Endodermal cell (in vitro differentiated cells): Measurements from ENCODE around the gene C1orf198. TPM values are rescaled to one million over a fixed set of nuclear protein-coding genes. Genes with fewer than 3 reads are reported as not detected.

Source experiments
- DNase-seq: peaks from one replicate; pipeline ENCODE4 v3.0.0-alpha.2; 2017
- H3K27ac ChIP-seq: 2 replicates; pipeline ENCODE4 v1.5.1; 2013; ENCODE audit warnings: mild to moderate bottlenecking, low read depth, low read length, moderate library complexity
- H3K27me3 ChIP-seq: 2 replicates; pipeline ENCODE4 v1.6.1; 2013; ENCODE audit warnings: mild to moderate bottlenecking, low read length, moderate library complexity; ENCODE audit not compliant: insufficient read depth, control insufficient read depth, poor library complexity, severe bottlenecking
- H3K36me3 ChIP-seq: 2 replicates; pipeline ENCODE4 v1.7.0; 2013; ENCODE audit warnings: mild to moderate bottlenecking, low read length, moderate library complexity; ENCODE audit not compliant: control insufficient read depth, insufficient read depth
- H3K4me1 ChIP-seq: one replicate; pipeline ENCODE4 v1.7.0; 2013; ENCODE audit warnings: low read length; ENCODE audit not compliant: control insufficient read depth, insufficient read depth
- H3K4me3 ChIP-seq: 2 replicates; pipeline ENCODE4 v1.5.1; 2013; ENCODE audit warnings: mild to moderate bottlenecking, low read length, moderate library complexity
- H3K9ac ChIP-seq: 2 replicates; pipeline ENCODE4 v1.6.1; 2013; ENCODE audit warnings: mild to moderate bottlenecking, low read length, moderate library complexity; ENCODE audit not compliant: poor library complexity, severe bottlenecking; ENCODE audit errors: extremely low read depth
- H3K9me3 ChIP-seq: 2 replicates; pipeline ENCODE4 v1.6.1; 2013; ENCODE audit warnings: mild to moderate bottlenecking, low read length, moderate library complexity; ENCODE audit not compliant: control insufficient read depth
- H3K27ac Mint-ChIP-seq: 2 replicates; pipeline ENCODE4 v1.8.0; 2020; ENCODE audit warnings: mixed read lengths
- H3K27me3 Mint-ChIP-seq: 2 replicates; pipeline ENCODE4 v1.8.0; 2021; ENCODE audit warnings: mild to moderate bottlenecking, mixed read lengths; ENCODE audit not compliant: insufficient read depth
- H3K36me3 Mint-ChIP-seq: 2 replicates; pipeline ENCODE4 v1.8.0; 2020; ENCODE audit warnings: low read depth, mixed read lengths
- H3K4me1 Mint-ChIP-seq: 2 replicates; pipeline ENCODE4 v1.8.0; 2020; ENCODE audit warnings: mixed read lengths
- H3K4me3 Mint-ChIP-seq: 2 replicates; pipeline ENCODE4 v1.8.0; 2020; ENCODE audit warnings: mild to moderate bottlenecking, moderate library complexity, mixed read lengths
- H3K9me3 Mint-ChIP-seq: 2 replicates; pipeline ENCODE4 v1.8.0; 2020; ENCODE audit warnings: mild to moderate bottlenecking, mixed read lengths
- WGBS, 2 experiments: methylation state at CpG; one replicate each; pipeline versions ENCODE4 v1.1.5 to v1.1.7; 2013; ENCODE audit warnings: missing lambda C conversion rate in 2 of 2, mixed read lengths in 1 of 2; ENCODE audit not compliant: insufficient coverage in 1 of 2, insufficient read length in 1 of 2; 5-methylcytosine and 5-hydroxymethylcytosine counted together
- total RNA-seq, 2 donors: library from RNA; stranded (reverse); fragmentation: NEBNext Ultra II Directional in 1 of 2; extraction: Animal tissue kit (Norgen Biotek cat#: 25700) in 1 of 2; gene quantifications; 2 replicates in 1 of 2; 3 replicates in 1 of 2; pipeline ENCODE4 v1.2.1, GENCODE V29; 2021
- TF ChIP-seq, protein P1 (sequence below): fragments of 200-600 bp; sonication (generic); conservative IDR thresholded peaks from 2 replicates; pipeline ENCODE4 v1.5.0; 2021; ENCODE audit warnings: antibody characterized with exemption, mild to moderate bottlenecking

The C1orf198 gene
- total RNA-seq, 2 donors from 2014 or later, result 37.5 to 44.8 TPM

DNA sequence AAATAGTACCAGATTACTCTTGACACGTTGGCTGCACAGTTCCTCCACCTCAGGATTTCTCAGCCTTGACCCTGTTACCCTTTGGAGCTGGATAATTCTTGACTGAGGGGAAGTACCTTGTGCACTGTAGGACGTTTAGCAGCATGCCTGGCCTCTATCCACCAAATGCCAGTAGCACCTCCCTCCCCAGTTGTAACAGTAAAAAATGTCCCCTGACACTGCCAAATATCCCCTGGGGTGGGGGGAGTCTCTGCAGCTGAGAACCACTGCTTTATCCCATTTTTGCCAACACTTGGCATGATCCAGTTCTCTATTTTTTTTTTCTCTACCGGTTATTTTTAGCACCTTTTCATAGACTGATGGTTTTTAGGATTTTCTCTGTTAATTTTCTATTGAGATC lies 34.0 kb downstream of the C1orf198 start:
- Mint-ChIP-seq H3K4me1 (no peaks in the 10 kb centered on the region), H3K36me3 (peaks cover 19% of the 10 kb centered on the region), H3K4me3 (no peak overlapping the region), H3K27me3 (no peaks in the 10 kb centered on the region), H3K27ac (no peak overlapping the region), H3K9me3 (no peaks in the 10 kb centered on the region)
- no peaks in the 10 kb centered on the region for H3K4me1 ChIP-seq
- 78 to 90% methylated on average over 3 of the region's 3 CpGs for WGBS, 2 experiments
- DNase-seq, result peak; percentile 4
- no peaks in the 10 kb centered on the region for H3K27me3 ChIP-seq
- H3K27ac ChIP-seq, result no peak overlapping the region
- H3K4me3 ChIP-seq, result no peak overlapping the region
- H3K9me3 ChIP-seq, result no peaks in the 10 kb centered on the region
- TF ChIP-seq, protein P1, sequence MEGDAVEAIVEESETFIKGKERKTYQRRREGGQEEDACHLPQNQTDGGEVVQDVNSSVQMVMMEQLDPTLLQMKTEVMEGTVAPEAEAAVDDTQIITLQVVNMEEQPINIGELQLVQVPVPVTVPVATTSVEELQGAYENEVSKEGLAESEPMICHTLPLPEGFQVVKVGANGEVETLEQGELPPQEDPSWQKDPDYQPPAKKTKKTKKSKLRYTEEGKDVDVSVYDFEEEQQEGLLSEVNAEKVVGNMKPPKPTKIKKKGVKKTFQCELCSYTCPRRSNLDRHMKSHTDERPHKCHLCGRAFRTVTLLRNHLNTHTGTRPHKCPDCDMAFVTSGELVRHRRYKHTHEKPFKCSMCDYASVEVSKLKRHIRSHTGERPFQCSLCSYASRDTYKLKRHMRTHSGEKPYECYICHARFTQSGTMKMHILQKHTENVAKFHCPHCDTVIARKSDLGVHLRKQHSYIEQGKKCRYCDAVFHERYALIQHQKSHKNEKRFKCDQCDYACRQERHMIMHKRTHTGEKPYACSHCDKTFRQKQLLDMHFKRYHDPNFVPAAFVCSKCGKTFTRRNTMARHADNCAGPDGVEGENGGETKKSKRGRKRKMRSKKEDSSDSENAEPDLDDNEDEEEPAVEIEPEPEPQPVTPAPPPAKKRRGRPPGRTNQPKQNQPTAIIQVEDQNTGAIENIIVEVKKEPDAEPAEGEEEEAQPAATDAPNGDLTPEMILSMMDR, result no peak
- no peak overlapping the region for H3K9ac ChIP-seq
- H3K36me3 ChIP-seq, result peaks cover 15% of the 10 kb centered on the region

DNA sequence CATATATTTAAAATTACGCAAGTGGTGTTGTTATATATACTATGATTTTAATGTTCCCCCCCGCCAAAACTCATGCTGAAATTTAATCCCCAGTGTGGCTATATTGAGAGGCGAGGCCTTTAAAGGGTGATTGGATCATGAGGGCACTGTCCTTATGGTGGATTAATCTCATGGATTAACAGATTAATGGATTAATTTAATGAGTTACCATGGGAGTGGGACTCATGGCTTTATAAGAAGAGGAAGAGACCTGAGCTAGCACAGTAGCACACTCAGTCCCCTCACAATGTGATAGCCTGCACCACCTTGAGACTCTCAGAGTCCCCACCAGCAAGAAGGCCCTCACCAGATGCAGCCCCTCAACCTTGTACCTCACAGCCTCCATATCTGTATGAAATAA lies 34.8 kb downstream of the C1orf198 start:
- TF ChIP-seq, protein P1, result no peak
- Mint-ChIP-seq H3K27me3 (no peaks in the 10 kb centered on the region), H3K9me3 (no peaks in the 10 kb centered on the region), H3K27ac (no peak overlapping the region), H3K36me3 (peaks cover 12% of the 10 kb centered on the region), H3K4me3 (no peak overlapping the region), H3K4me1 (no peaks in the 10 kb centered on the region)
- H3K4me1 ChIP-seq, result no peaks in the 10 kb centered on the region
- no peak for DNase-seq
- H3K9me3 ChIP-seq, result no peaks in the 10 kb centered on the region
- no peak overlapping the region for H3K9ac ChIP-seq
- no peak overlapping the region for H3K4me3 ChIP-seq
- peaks cover 9% of the 10 kb centered on the region for H3K36me3 ChIP-seq
- H3K27me3 ChIP-seq, result no peaks in the 10 kb centered on the region
- H3K27ac ChIP-seq, result no peak overlapping the region
- WGBS, 2 experiments, result 100% methylated on average over 1 to 2 of the region's 3 CpGs

DNA sequence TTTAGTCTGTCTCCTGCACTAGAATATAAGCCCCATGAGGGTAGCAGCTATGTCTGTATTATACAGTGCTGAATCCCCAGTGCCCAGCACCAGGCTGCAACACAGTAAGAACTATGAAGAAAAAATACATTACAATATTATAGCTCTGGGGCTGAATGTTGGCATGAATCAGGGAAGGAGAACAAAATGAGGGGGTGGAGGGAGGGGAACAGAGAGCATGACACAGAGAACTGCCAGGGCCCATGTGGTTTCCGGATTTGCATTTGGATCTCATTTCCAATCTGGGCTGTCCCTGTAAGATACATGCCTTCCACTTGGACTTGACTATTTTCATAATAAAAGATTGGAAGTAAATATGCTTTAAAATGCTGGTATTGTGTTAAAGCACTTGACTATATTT lies 35.8 kb downstream of the C1orf198 start:
- Histone ChIP-seq H3K4me3 (no peak overlapping the region), H3K27ac (no peak overlapping the region), H3K27me3 (no peaks in the 10 kb centered on the region), H3K4me1 (no peaks in the 10 kb centered on the region), H3K36me3 (peaks cover under 1% of the 10 kb centered on the region), H3K9me3 (no peaks in the 10 kb centered on the region), H3K9ac (no peak overlapping the region)
- Mint-ChIP-seq H3K9me3 (no peaks in the 10 kb centered on the region), H3K27me3 (no peaks in the 10 kb centered on the region), H3K4me3 (no peak overlapping the region), H3K4me1 (no peaks in the 10 kb centered on the region), H3K36me3 (peaks cover 2% of the 10 kb centered on the region), H3K27ac (no peak overlapping the region)
- WGBS, 2 experiments, result 92% methylated on average over 1 of the region's 1 CpG; no CpG with 5 or more reads in 1 of the 2 experiments
- TF ChIP-seq, protein P1, result no peak
- DNase-seq, result peak; percentile 16
